ENCODE data around the gene WHAMM. TPM values are rescaled to one million over a fixed set of nuclear protein-coding genes. Genes with fewer than 3 reads are reported as not detected.

The WHAMM gene
- total RNA-seq, 2 donors from 2014 or later, result 3.7 to 4.4 TPM

GRCh38 chr15:82848241-82848993 is 39.0 kb downstream of the WHAMM start:
- TF ChIP-seq CTCF (conservative IDR thresholded peaks at IDR 0.05), result no peak
- Mint-ChIP-seq H3K9me3 (peaks cover 4% of the 10 kb centered on the region), H3K4me3 (no peak overlapping the region), H3K27me3 (ENCODE audit: insufficient read depth) (no peaks in the 10 kb centered on the region), H3K27ac (no peak overlapping the region), H3K4me1 (peaks cover 21% of the 10 kb centered on the region), H3K36me3 (ENCODE audit: low read depth) (peaks cover 27% of the 10 kb centered on the region)
- H3K4me3 ChIP-seq (ENCODE audit: low read length), result no peak overlapping the region
- DNase-seq, result no peak
- no peaks in the 10 kb centered on the region for H3K9me3 ChIP-seq (ENCODE audit: control insufficient read depth, low read length)
- 89 to 98% methylated on average over 5 to 9 of the region's 9 CpGs for WGBS, 2 experiments (ENCODE audit: insufficient coverage in 1 of 2, insufficient read length in 1 of 2)
- H3K27me3 ChIP-seq (ENCODE audit: control insufficient read depth, insufficient read depth, low read length, poor library complexity, severe bottlenecking), result no peaks in the 10 kb centered on the region
- H3K9ac ChIP-seq (ENCODE audit: extremely low read depth, low read length, poor library complexity, severe bottlenecking), result no peak overlapping the region
- H3K27ac ChIP-seq (ENCODE audit: low read depth, low read length), result no peak overlapping the region
- peaks cover 14% of the 10 kb centered on the region for H3K36me3 ChIP-seq (ENCODE audit: control insufficient read depth, insufficient read depth, low read length)
- no peaks in the 10 kb centered on the region for H3K4me1 ChIP-seq (ENCODE audit: control insufficient read depth, insufficient read depth, low read length)

- Mint-ChIP-seq H3K36me3 (ENCODE audit: low read depth) (peaks cover 23% of the 10 kb centered on the region), H3K4me1 (peaks cover 26% of the 10 kb centered on the region), H3K4me3 (no peak overlapping the region), H3K27ac (peak overlapping the region; percentile 91), H3K9me3 (no peaks in the 10 kb centered on the region), H3K27me3 (ENCODE audit: insufficient read depth) (no peaks in the 10 kb centered on the region)
- Histone ChIP-seq H3K9ac (ENCODE audit: extremely low read depth, low read length, poor library complexity, severe bottlenecking) (no peak overlapping the region), H3K27me3 (ENCODE audit: control insufficient read depth, insufficient read depth, low read length, poor library complexity, severe bottlenecking) (no peaks in the 10 kb centered on the region), H3K27ac (ENCODE audit: low read depth, low read length) (peak overlapping the region; percentile 79), H3K4me3 (ENCODE audit: low read length) (no peak overlapping the region), H3K4me1 (ENCODE audit: control insufficient read depth, insufficient read depth, low read length) (no peaks in the 10 kb centered on the region), H3K36me3 (ENCODE audit: control insufficient read depth, insufficient read depth, low read length) (peaks cover 8% of the 10 kb centered on the region), H3K9me3 (ENCODE audit: control insufficient read depth, low read length) (no peaks in the 10 kb centered on the region)
- 25 to 33% methylated on average over 22 to 23 of the region's 23 CpGs for WGBS, 2 experiments (ENCODE audit: insufficient coverage in 1 of 2, insufficient read length in 1 of 2)
- DNase-seq, result peak; percentile 96
- TF ChIP-seq CTCF (conservative IDR thresholded peaks at IDR 0.05), result peak; percentile 96
Measured at GRCh38 chr15:82849556-82850512, 40.4 kb downstream of the WHAMM start.

GRCh38 chr15:82850731-82851130 is 41.3 kb downstream of the WHAMM start:
- H3K4me3 ChIP-seq (ENCODE audit: low read length), result no peak overlapping the region
- H3K27ac ChIP-seq (ENCODE audit: low read depth, low read length), result peak overlapping the region; percentile 79
- peaks cover 8% of the 10 kb centered on the region for H3K36me3 ChIP-seq (ENCODE audit: control insufficient read depth, insufficient read depth, low read length)
- Mint-ChIP-seq H3K27ac (no peak overlapping the region), H3K27me3 (ENCODE audit: insufficient read depth) (no peaks in the 10 kb centered on the region), H3K4me3 (no peak overlapping the region), H3K4me1 (peaks cover 26% of the 10 kb centered on the region), H3K36me3 (ENCODE audit: low read depth) (peaks cover 23% of the 10 kb centered on the region), H3K9me3 (no peaks in the 10 kb centered on the region)
- DNase-seq, result no peak
- H3K4me1 ChIP-seq (ENCODE audit: control insufficient read depth, insufficient read depth, low read length), result no peaks in the 10 kb centered on the region
- TF ChIP-seq CTCF (conservative IDR thresholded peaks at IDR 0.05), result no peak
- 81 to 89% methylated on average over 4 to 7 of the region's 7 CpGs for WGBS, 2 experiments (ENCODE audit: insufficient coverage in 1 of 2, insufficient read length in 1 of 2)
- no peak overlapping the region for H3K9ac ChIP-seq (ENCODE audit: extremely low read depth, low read length, poor library complexity, severe bottlenecking)
- no peaks in the 10 kb centered on the region for H3K27me3 ChIP-seq (ENCODE audit: control insufficient read depth, insufficient read depth, low read length, poor library complexity, severe bottlenecking)
- H3K9me3 ChIP-seq (ENCODE audit: control insufficient read depth, low read length), result no peaks in the 10 kb centered on the region
